Measurements from ENCODE around the gene DCTPP1. TPM values are rescaled to one million over a fixed set of nuclear protein-coding genes. Genes with fewer than 3 reads are reported as not detected.

Gene DCTPP1
- 125 TPM for total RNA-seq (2021; ENCODE audit: unreplicated experiment)
- 61.4 and 73.4 TPM in 2 replicates for polyA plus RNA-seq (2012)
- Bru-seq, nascent RNA: percentile 76 among the genes with signal in this experiment
- percentile 93 among the genes with signal in this experiment for BruChase-seq, experiment 1, labeled RNA remaining after a 6-hour chase
- percentile 88 among the genes with signal in this experiment for BruChase-seq, experiment 2, labeled RNA remaining after a 2-hour chase
- long read RNA-seq, transcript DCTPP1-201 (3 exons, 1,222 nt): major isoform, 180 of 234 reads
- long read RNA-seq, partial matches to known transcripts: 0 of 234 reads
- long read RNA-seq, other reads (novel, unspliced or antisense): 52 of 234 reads

- peak within 1 kb of the TSS; percentile 66 for H3K27ac ChIP-seq (ENCODE audit: low read depth, low read length)
- ATAC-seq: peak; percentile 94
Observed at GRCh38 chr16:30429678-30430427, at the start of gene DCTPP1. Gene DCTPP1 (minus strand): TSS chr16:30430030. CDS start chr16:30429980, 50 bp downstream.

More at GRCh38 chr16:30429678-30430427, at the start of gene DCTPP1:
- ChIA-PET CTCF (interaction anchor here (0.6 to 2.4 kb wide), 44 partner anchors 10 to 524 kb away, joined by 3 to 52 read pairs (median 6); partner anchors contain the start of genes FBRS, PRR14, TBC1D10B and TBX6), POLR2A (interaction anchor here (0.5 to 1.6 kb wide), 17 partner anchors 12 to 507 kb away, joined by 3 to 15 read pairs (median 4); partner anchors contain the start of genes PRR14, SEPHS2, ZNF48 and ZNF689), RAD21 (ENCODE audit: low non-redundant PET in 1 of 2, low total read pairs in 2 of 2, uncharacterized antibody in 2 of 2, unreplicated experiment in 2 of 2) (interaction anchor here (0.6 to 1.6 kb wide), 12 partner anchors 12 to 221 kb away, joined by 3 to 18 read pairs (median 4); partner anchors contain the start of genes CD2BP2 (in 1 of the 2), PRR14 (in 1 of the 2), ZNF688 (in 1 of the 2) and ZNF747 (in 1 of the 2))
- DNase-seq (ENCODE audit: low read depth, low spot score): peak; percentile 99
- BruUV-seq (replicated peaks): no TSS peak
- Histone ChIP-seq H3K79me2 (ENCODE audit: insufficient read depth, low read length) (peaks cover 48% of the 10 kb centered on the region), H3K9ac (ENCODE audit: low read length) (peak within 1 kb of the TSS; percentile 96), H3K36me3 (ENCODE audit: control insufficient read depth in 1 of 2, insufficient read depth in 2 of 2, low read length in 2 of 2) (peaks cover 6 to 25% of the 10 kb centered on the region in 2 experiments; a peak in 3 of 4 replicates), H3K27me3 (ENCODE audit: insufficient read depth, low read length) (no peaks in the 10 kb centered on the region), H3K9me3 (ENCODE audit: control insufficient read depth in 1 of 2, insufficient read depth in 1 of 2, low read depth in 1 of 2, low read length in 2 of 2) (no peaks in the 10 kb centered on the region), H3K4me3 (replicated peaks in 1 of 2; ENCODE audit: low read depth in 1 of 2, low read length in 2 of 2) (peak within 1 kb of the TSS; percentile 89 to 94), H2AFZ (ENCODE audit: low read depth, low read length, poor library complexity, severe bottlenecking) (peak within 1 kb of the TSS; percentile 12), H3K4me1 (ENCODE audit: control insufficient read depth in 1 of 2, insufficient read depth in 2 of 2, low read length in 2 of 2) (peaks cover 8 to 29% of the 10 kb centered on the region in 2 experiments), H3K9me2 (ENCODE audit: insufficient read depth) (no peaks in the 10 kb centered on the region), H3K4me2 (ENCODE audit: low read length) (peak within 1 kb of the TSS; percentile 89), H4K20me1 (ENCODE audit: insufficient read depth) (no peaks in the 10 kb centered on the region)
- intact Hi-C loops (cut with micrococcal nuclease): loop anchor here (5.0 kb wide), 3 partner anchors 97 to 197 kb away; partner anchors contain the start of gene ZNF768
- peak; percentile 49 for TF ChIP-seq POLR2AphosphoS5 (IDR thresholded peaks at IDR 0.05; ENCODE audit: low read depth, low read length)
- peak; percentile 73 for TF ChIP-seq YY1 (IDR thresholded peaks at IDR 0.05; ENCODE audit: extremely low read depth, insufficient replicate concordance, low read depth, low read length)
- TF ChIP-seq MAX (IDR thresholded peaks at IDR 0.05): peak; percentile 92
- peak; percentile 68 for TF ChIP-seq CBX3 (IDR thresholded peaks at IDR 0.05; ENCODE audit: low read depth)
- 0 out of 2 replicates have a peak, but pooled peaks have one; percentile 79 for TF ChIP-seq ZFX (IDR thresholded peaks at IDR 0.05)
- TF ChIP-seq POLR2A (IDR thresholded peaks at IDR 0.05; ENCODE audit: borderline replicate concordance, extremely low read depth, insufficient read depth, insufficient read length): peak; percentile 61
- peak; percentile 89 for TF ChIP-seq SP1 (IDR thresholded peaks at IDR 0.05; ENCODE audit: low read depth)
- TF ChIP-seq RAD21 (IDR thresholded peaks at IDR 0.05; ENCODE audit: low read depth): peak; percentile 89
- no peak for TF ChIP-seq TCF7L2 (IDR thresholded peaks at IDR 0.05; ENCODE audit: borderline replicate concordance, extremely low read depth, insufficient read depth, insufficient read length)
- no peak for TF ChIP-seq EGR1 (IDR thresholded peaks at IDR 0.05; ENCODE audit: low read depth)
- TF ChIP-seq ZBTB33 (IDR thresholded peaks at IDR 0.05; ENCODE audit: extremely low read depth, insufficient replicate concordance, low read length): no peak
- 0 out of 2 replicates have a peak, but pooled peaks have one; percentile 67 for TF ChIP-seq SIN3A (IDR thresholded peaks at IDR 0.05; ENCODE audit: low read depth)
- no peak for TF ChIP-seq EZH2 (IDR thresholded peaks at IDR 0.05)
- TF ChIP-seq CTCF (IDR thresholded peaks at IDR 0.05 in 2 of 3, conservative IDR thresholded peaks at IDR 0.05 in 1 of 3; ENCODE audit: borderline replicate concordance in 1 of 3, insufficient read depth in 1 of 3, low read depth in 2 of 3, low read length in 2 of 3): peak; percentile 79 to 94 (median 81)
